ENCODE results near the gene ZNF532.

Gene ZNF532

DNA sequence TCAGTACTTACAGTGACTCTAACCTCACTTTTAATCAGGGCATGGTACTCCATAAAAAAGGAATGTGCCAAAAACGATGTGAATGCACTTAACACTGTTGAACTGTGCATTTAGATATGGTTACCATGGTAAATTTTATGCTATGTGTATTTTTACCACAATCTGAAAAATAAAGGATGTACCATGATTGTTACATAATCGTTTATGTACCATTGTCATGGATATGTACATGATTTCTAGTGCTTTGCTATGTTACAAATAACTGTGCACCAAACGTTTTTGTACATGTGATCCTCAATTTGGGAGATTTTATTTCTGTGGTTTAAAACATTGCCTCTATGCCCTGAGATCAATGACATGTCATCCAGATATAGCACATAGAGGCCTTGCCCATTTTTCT lies 21.8 kb downstream of the ZNF532 start:
- no peak overlapping the region for H2AK5ac ChIP-seq (ENCODE audit: low read length)
- no peak overlapping the region for H2AFZ ChIP-seq (ENCODE audit: insufficient read depth, low read length, poor library complexity)
- no peak overlapping the region for H2BK120ac ChIP-seq (ENCODE audit: insufficient read depth, low read length, poor library complexity)
- no peak overlapping the region for H3K4me3 ChIP-seq (ENCODE audit: low read depth, low read length)
- H3K4ac ChIP-seq (ENCODE audit: low read depth, low read length), result no peak overlapping the region
- H3K27ac ChIP-seq (ENCODE audit: low read depth, low read length), result peak overlapping the region; percentile 94
- no peak overlapping the region for H4K91ac ChIP-seq (ENCODE audit: low read depth, low read length)
- H2BK12ac ChIP-seq (ENCODE audit: low read length), result no peak overlapping the region
- H3K9me3 ChIP-seq (ENCODE audit: insufficient read depth, low read depth, low read length), result no peaks in the 10 kb centered on the region
- H3K79me2 ChIP-seq (ENCODE audit: control insufficient read depth, insufficient read depth, low read length, poor library complexity), result peaks cover 8% of the 10 kb centered on the region
- peaks cover 6% of the 10 kb centered on the region for H3K79me1 ChIP-seq (ENCODE audit: low read length)
- H3K27me3 ChIP-seq (ENCODE audit: insufficient read depth, low read length), result no peaks in the 10 kb centered on the region
- H3K4me1 ChIP-seq (ENCODE audit: control insufficient read depth in 1 of 2, insufficient read depth in 2 of 2, low read length in 2 of 2), result peaks cover 5 to 12% of the 10 kb centered on the region in 2 experiments
- peaks cover 3 to 12% of the 10 kb centered on the region in 2 experiments for H3K36me3 ChIP-seq (ENCODE audit: control insufficient read depth in 1 of 2, insufficient read depth in 2 of 2, low read length in 2 of 2)
- H3K23ac ChIP-seq (ENCODE audit: low read length), result no peak overlapping the region
- no peak overlapping the region for H4K8ac ChIP-seq (ENCODE audit: low read depth, low read length)
- no peak overlapping the region for H3K18ac ChIP-seq (ENCODE audit: low read length)
- no peak overlapping the region for H3K9ac ChIP-seq (ENCODE audit: low read length)
- no peak overlapping the region for H2BK5ac ChIP-seq (ENCODE audit: low read depth, low read length, poor library complexity)
- H3K4me2 ChIP-seq (ENCODE audit: low read length), result no peak overlapping the region
- no CpG with 5 or more reads among the region's 3 CpGs for WGBS (ENCODE audit: extremely low coverage, insufficient coverage, insufficient read length)
- H4K12ac ChIP-seq (ENCODE audit: low read depth, low read length), result no peak overlapping the region
- DNase-seq, result no peak
- H3K14ac ChIP-seq (ENCODE audit: low read length), result no peak overlapping the region

GRCh38 chr18:58886864-58887612 lies 22.4 kb downstream of the ZNF532 start:
- peaks cover 8% of the 10 kb centered on the region for H3K79me2 ChIP-seq (ENCODE audit: control insufficient read depth, insufficient read depth, low read length, poor library complexity)
- H3K4me2 ChIP-seq (ENCODE audit: low read length), result no peak overlapping the region
- H4K8ac ChIP-seq (ENCODE audit: low read depth, low read length), result peak overlapping the region; percentile 64
- peak overlapping the region; percentile 36 for H3K14ac ChIP-seq (ENCODE audit: low read length)
- H3K9me3 ChIP-seq (ENCODE audit: insufficient read depth, low read depth, low read length), result no peaks in the 10 kb centered on the region
- DNase-seq, result peak; percentile 85 to 96
- H4K12ac ChIP-seq (ENCODE audit: low read depth, low read length), result no peak overlapping the region
- H3K4ac ChIP-seq (ENCODE audit: low read depth, low read length), result peak overlapping the region; percentile 2
- no peak overlapping the region for H2AFZ ChIP-seq (ENCODE audit: insufficient read depth, low read length, poor library complexity)
- H3K18ac ChIP-seq (ENCODE audit: low read length), result peak overlapping the region; percentile 65
- no peak overlapping the region for H3K23ac ChIP-seq (ENCODE audit: low read length)
- H3K36me3 ChIP-seq (ENCODE audit: control insufficient read depth in 1 of 2, insufficient read depth in 2 of 2, low read length in 2 of 2), result peaks cover 3 to 12% of the 10 kb centered on the region in 2 experiments
- H3K27ac ChIP-seq (ENCODE audit: low read depth, low read length), result peak overlapping the region; percentile 94
- peak overlapping the region; percentile 79 for H2BK120ac ChIP-seq (ENCODE audit: insufficient read depth, low read length, poor library complexity)
- peaks cover 6% of the 10 kb centered on the region for H3K79me1 ChIP-seq (ENCODE audit: low read length)
- H4K91ac ChIP-seq (ENCODE audit: low read depth, low read length), result peak overlapping the region; percentile 82
- no peak overlapping the region for H3K9ac ChIP-seq (ENCODE audit: low read length)
- WGBS (ENCODE audit: extremely low coverage, insufficient coverage, insufficient read length), result no CpG with 5 or more reads among the region's 8 CpGs
- no peak overlapping the region for H3K4me3 ChIP-seq (ENCODE audit: low read depth, low read length)
- peaks cover 5 to 10% of the 10 kb centered on the region in 2 experiments for H3K4me1 ChIP-seq (ENCODE audit: control insufficient read depth in 1 of 2, insufficient read depth in 2 of 2, low read length in 2 of 2)
- H3K27me3 ChIP-seq (ENCODE audit: insufficient read depth, low read length), result no peaks in the 10 kb centered on the region
- H2BK5ac ChIP-seq (ENCODE audit: low read depth, low read length, poor library complexity), result peak overlapping the region; percentile 80
- H2BK12ac ChIP-seq (ENCODE audit: low read length), result peak overlapping the region; percentile 59
- H2AK5ac ChIP-seq (ENCODE audit: low read length), result no peak overlapping the region

DNA sequence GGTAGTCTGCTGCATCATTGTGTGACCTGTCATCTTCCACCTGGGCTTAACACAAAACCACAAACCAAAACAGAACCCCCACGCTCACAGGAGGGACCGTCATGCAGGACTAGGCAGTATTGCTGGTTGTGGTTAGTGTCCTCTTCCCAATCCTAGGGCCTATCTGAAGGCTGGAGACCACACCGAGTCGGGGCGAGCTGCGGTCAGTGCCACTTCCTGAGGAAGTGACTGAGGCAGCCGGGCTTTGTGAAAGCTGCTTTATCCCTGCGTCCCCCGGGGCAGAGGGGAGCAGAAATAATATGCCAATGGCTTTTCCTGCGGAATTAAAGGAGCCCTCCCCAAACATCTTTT lies 22.9 kb downstream of the ZNF532 start:
- DNase-seq, result peak; percentile 11 to 35
- Histone ChIP-seq H3K4me2 (ENCODE audit: low read length) (no peak overlapping the region), H3K18ac (ENCODE audit: low read length) (peak overlapping the region; percentile 65), H2BK5ac (ENCODE audit: low read depth, low read length, poor library complexity) (peak overlapping the region; percentile 80), H3K27me3 (ENCODE audit: insufficient read depth, low read length) (no peaks in the 10 kb centered on the region), H3K23ac (ENCODE audit: low read length) (no peak overlapping the region), H2AK5ac (ENCODE audit: low read length) (no peak overlapping the region), H3K9me3 (ENCODE audit: insufficient read depth, low read depth, low read length) (no peaks in the 10 kb centered on the region), H3K27ac (ENCODE audit: low read depth, low read length) (peak overlapping the region; percentile 94), H3K4ac (ENCODE audit: low read depth, low read length) (peak overlapping the region; percentile 2), H3K79me2 (ENCODE audit: control insufficient read depth, insufficient read depth, low read length, poor library complexity) (peaks cover 10% of the 10 kb centered on the region), H3K4me1 (ENCODE audit: control insufficient read depth in 1 of 2, insufficient read depth in 2 of 2, low read length in 2 of 2) (peaks cover 8 to 9% of the 10 kb centered on the region in 2 experiments), H3K4me3 (ENCODE audit: low read depth, low read length) (no peak overlapping the region), H3K79me1 (ENCODE audit: low read length) (peaks cover 6% of the 10 kb centered on the region), H3K9ac (ENCODE audit: low read length) (no peak overlapping the region), H4K91ac (ENCODE audit: low read depth, low read length) (peak overlapping the region; percentile 82), H2BK120ac (ENCODE audit: insufficient read depth, low read length, poor library complexity) (peak overlapping the region; percentile 79), H4K12ac (ENCODE audit: low read depth, low read length) (no peak overlapping the region), H2BK12ac (ENCODE audit: low read length) (peak overlapping the region; percentile 59), H4K8ac (ENCODE audit: low read depth, low read length) (peak overlapping the region; percentile 64), H3K14ac (ENCODE audit: low read length) (peak overlapping the region; percentile 36), H2AFZ (ENCODE audit: insufficient read depth, low read length, poor library complexity) (no peak overlapping the region), H3K36me3 (ENCODE audit: control insufficient read depth in 1 of 2, insufficient read depth in 2 of 2, low read length in 2 of 2) (peaks cover 3 to 12% of the 10 kb centered on the region in 2 experiments)
- no CpG with 5 or more reads among the region's 10 CpGs for WGBS (ENCODE audit: extremely low coverage, insufficient coverage, insufficient read length)

DNA sequence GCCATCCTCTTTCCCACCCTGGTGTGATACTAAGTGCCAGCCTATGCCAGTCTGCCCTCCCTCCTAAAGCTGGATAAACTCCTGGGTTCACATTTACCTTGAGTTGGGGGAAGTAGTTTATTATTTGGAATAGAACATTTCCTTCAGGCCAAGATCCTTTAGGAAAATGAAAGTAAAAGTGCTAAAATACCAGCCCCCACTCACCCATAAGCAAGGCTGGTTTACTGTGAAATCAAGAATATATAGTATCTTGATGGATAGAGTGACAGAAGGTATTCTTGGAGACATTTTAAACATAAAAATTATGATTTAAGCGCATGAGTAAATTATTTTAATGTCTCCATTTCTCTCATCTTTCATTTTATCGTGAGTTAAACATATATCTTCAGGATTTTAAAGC lies 27.1 kb downstream of the ZNF532 start:
- no peak overlapping the region for H3K23ac ChIP-seq (ENCODE audit: low read length)
- H3K14ac ChIP-seq (ENCODE audit: low read length), result no peak overlapping the region
- H2AFZ ChIP-seq (ENCODE audit: insufficient read depth, low read length, poor library complexity), result no peak overlapping the region
- H3K9me3 ChIP-seq (ENCODE audit: insufficient read depth, low read depth, low read length), result no peaks in the 10 kb centered on the region
- no peak overlapping the region for H2BK5ac ChIP-seq (ENCODE audit: low read depth, low read length, poor library complexity)
- peaks cover 29% of the 10 kb centered on the region for H3K79me1 ChIP-seq (ENCODE audit: low read length)
- no peak overlapping the region for H3K9ac ChIP-seq (ENCODE audit: low read length)
- no peak overlapping the region for H3K4me2 ChIP-seq (ENCODE audit: low read length)
- H3K27ac ChIP-seq (ENCODE audit: low read depth, low read length), result no peak overlapping the region
- H2AK5ac ChIP-seq (ENCODE audit: low read length), result no peak overlapping the region
- no peak overlapping the region for H4K8ac ChIP-seq (ENCODE audit: low read depth, low read length)
- no peaks in the 10 kb centered on the region for H3K27me3 ChIP-seq (ENCODE audit: insufficient read depth, low read length)
- WGBS (ENCODE audit: extremely low coverage, insufficient coverage, insufficient read length), result no CpG with 5 or more reads among the region's 2 CpGs
- peaks cover 25 to 27% of the 10 kb centered on the region in 2 experiments for H3K4me1 ChIP-seq (ENCODE audit: control insufficient read depth in 1 of 2, insufficient read depth in 2 of 2, low read length in 2 of 2)
- H4K91ac ChIP-seq (ENCODE audit: low read depth, low read length), result no peak overlapping the region
- peaks cover 13% of the 10 kb centered on the region for H3K79me2 ChIP-seq (ENCODE audit: control insufficient read depth, insufficient read depth, low read length, poor library complexity)
- H3K4me3 ChIP-seq (ENCODE audit: low read depth, low read length), result no peak overlapping the region
- peak overlapping the region; percentile 86 for H3K4ac ChIP-seq (ENCODE audit: low read depth, low read length)
- no peak for DNase-seq
- no peak overlapping the region for H4K12ac ChIP-seq (ENCODE audit: low read depth, low read length)
- H2BK120ac ChIP-seq (ENCODE audit: insufficient read depth, low read length, poor library complexity), result no peak overlapping the region
- H3K36me3 ChIP-seq (ENCODE audit: control insufficient read depth in 1 of 2, insufficient read depth in 2 of 2, low read length in 2 of 2), result peaks cover 5 to 11% of the 10 kb centered on the region in 2 experiments
- H2BK12ac ChIP-seq (ENCODE audit: low read length), result peak overlapping the region; percentile 32
- no peak overlapping the region for H3K18ac ChIP-seq (ENCODE audit: low read length)
